Measurements from ENCODE around the gene RABGAP1L. TPM values are rescaled to one million over a fixed set of nuclear protein-coding genes. Genes with fewer than 3 reads are reported as not detected.

RABGAP1L gene
- total and polyA plus RNA-seq, 2 of the 8 experiments (the other 6 are each of a cell fraction or from before 2014, with no cell fraction given), result 33.3 to 156 TPM

DNA sequence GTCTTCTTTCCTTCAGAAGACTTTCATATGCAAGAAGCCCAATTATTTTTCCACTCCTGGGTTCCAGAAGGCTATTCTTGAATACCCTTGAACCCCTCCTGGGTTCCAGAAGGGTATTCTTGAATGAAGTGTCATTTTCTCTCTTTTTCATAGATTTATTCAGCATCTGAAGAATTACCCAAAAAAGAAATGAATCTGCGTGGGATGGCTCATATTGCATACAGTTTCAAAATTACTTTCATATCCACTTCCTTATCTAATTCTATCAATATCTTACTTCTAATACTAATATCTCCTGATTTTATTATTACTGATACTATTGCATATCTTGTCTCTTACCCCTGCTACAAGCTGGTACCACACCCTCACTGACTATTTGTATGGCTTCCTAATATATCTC is 22.6 kb upstream of the RABGAP1L start:
- H3K23me2 ChIP-seq (ENCODE audit: low read depth, low read length), result no peaks in the 10 kb centered on the region
- H3K18ac ChIP-seq (ENCODE audit: extremely low read depth, low read length), result no peak overlapping the region
- TF ChIP-seq ZNF274 (IDR thresholded peaks at IDR 0.05; ENCODE audit: borderline replicate concordance, extremely low read depth, low read length), result no peak
- no peak for TF ChIP-seq NRF1 (IDR thresholded peaks at IDR 0.05; ENCODE audit: low read depth, low read length)
- no peak for TF ChIP-seq BRCA1 (IDR thresholded peaks at IDR 0.05; ENCODE audit: low read depth, low read length)
- no peak overlapping the region for H3K4ac ChIP-seq (replicated peaks; ENCODE audit: insufficient read length, low read depth, low read length)
- H3K4me3 ChIP-seq (ENCODE audit: extremely low read depth in 1 of 4, insufficient read depth in 2 of 4, low read depth in 3 of 4, low read length in 4 of 4), result no peak overlapping the region
- H3K23ac ChIP-seq (ENCODE audit: insufficient read length), result no peak overlapping the region
- no peak overlapping the region for H2BK12ac ChIP-seq (ENCODE audit: low read depth, low read length)
- no peak overlapping the region for H4K91ac ChIP-seq (replicated peaks; ENCODE audit: insufficient read length, low read length)
- H2BK120ac ChIP-seq (replicated peaks; ENCODE audit: low read depth, low read length), result no peak overlapping the region
- no peaks in the 10 kb centered on the region for H3K4me1 ChIP-seq (replicated peaks in 1 of 4; ENCODE audit: control insufficient read depth in 3 of 4, insufficient read depth in 4 of 4, low read length in 3 of 4)
- no peaks in the 10 kb centered on the region for H3K27me3 ChIP-seq (replicated peaks in 1 of 4; ENCODE audit: control insufficient read depth in 3 of 4, extremely low read depth in 1 of 4, insufficient read depth in 3 of 4, low read length in 3 of 4)
- no peak overlapping the region for H2BK20ac ChIP-seq (ENCODE audit: low read length)
- WGBS, 2 experiments (ENCODE audit: extremely low coverage in 1 of 2, insufficient coverage in 1 of 2, insufficient read length in 1 of 2, insufficient replicate concordance in 2 of 2, low coverage in 1 of 2, low lambda C conversion rate in 2 of 2, missing lambda C conversion rate in 1 of 2), result 100% methylated on average over 1 of the region's 1 CpG; no CpG with 5 or more reads in 1 of the 2 experiments
- no peaks in the 10 kb centered on the region for H3K79me1 ChIP-seq (ENCODE audit: low read depth, low read length)
- no peak for FAIRE-seq
- H4K5ac ChIP-seq (ENCODE audit: insufficient read length, low read depth, low read length), result no peak overlapping the region
- no peak overlapping the region for H2BK15ac ChIP-seq (ENCODE audit: low read length)
- no peak overlapping the region for H2BK5ac ChIP-seq (ENCODE audit: low read depth, low read length)
- H3K14ac ChIP-seq (ENCODE audit: insufficient read length), result no peak overlapping the region
- ChIA-PET POLR2A (ENCODE audit: partially characterized antibody) (no interaction called here), CTCF (ENCODE audit: partially characterized antibody) (no interaction called here)
- H3K27ac ChIP-seq (ENCODE audit: low read depth, low read length), result no peak overlapping the region
- H3K9ac ChIP-seq (replicated peaks in 1 of 4; ENCODE audit: extremely low read depth in 1 of 4, low read depth in 3 of 4, low read length in 3 of 4), result no peak overlapping the region
- no peaks in the 10 kb centered on the region for H3K79me2 ChIP-seq (ENCODE audit: control insufficient read depth in 1 of 2, insufficient read depth in 2 of 2, low read length in 2 of 2)
- no peak overlapping the region for H2AFZ ChIP-seq (ENCODE audit: low read length)
- 0 out of 8 replicates have a peak, but pooled peaks cover 0 to 2% (median 0%) of the 10 kb centered on the region in 4 experiments for H3K36me3 ChIP-seq (ENCODE audit: control insufficient read depth in 2 of 4, insufficient read depth in 4 of 4, low read length in 3 of 4)
- H4K20me1 ChIP-seq (replicated peaks in 1 of 2; ENCODE audit: control insufficient read depth in 1 of 2, insufficient read depth in 2 of 2, low read length in 2 of 2), result no peaks in the 10 kb centered on the region
- H2AK5ac ChIP-seq (ENCODE audit: low read depth, low read length), result no peak overlapping the region
- DNase-seq (ENCODE audit: low read depth in 1 of 2, low spot score in 2 of 2), result no peak
- no peak overlapping the region for H3K4me2 ChIP-seq (ENCODE audit: insufficient read depth in 1 of 2, low read depth in 2 of 2, low read length in 2 of 2)
- no peak overlapping the region for H4K8ac ChIP-seq (ENCODE audit: extremely low read depth, insufficient read depth, low read length)
- H3K9me3 ChIP-seq (ENCODE audit: insufficient read depth in 2 of 2, low read depth in 1 of 2, low read length in 1 of 2), result peaks cover 4 to 9% of the 10 kb centered on the region in 2 experiments; a peak in 3 of 4 replicates
- no peak overlapping the region for H3K56ac ChIP-seq (replicated peaks; ENCODE audit: insufficient read length, low read depth, low read length)

Data from H1 (cell line).